Naive B cell (primary cell): ENCODE results near the gene CNN2. TPM values are rescaled to one million over a fixed set of nuclear protein-coding genes. Genes with fewer than 3 reads are reported as not detected.
A peak's percentile ranks its signal among the peaks of the same experiment; 100 is the strongest.

ENCODE experiments used
- ATAC-seq, 2 donors: fragments of 150-1000 bp; cut with Tn5 transposase; 2 replicates each; pipeline ENCODE4 v1.10.0; 2021; ENCODE audit warnings: low read depth in 2 of 2, mild to moderate bottlenecking in 2 of 2, moderate library complexity in 2 of 2
- DNase-seq: peaks from one replicate; pipeline ENCODE4 v3.0.0; 2022
- H3K27ac Mint-ChIP-seq, 6 donors: one replicate each; pipeline ENCODE4 v1.8.0; 2020 to 2022; ENCODE audit warnings: mild to moderate bottlenecking in 6 of 6, mixed read lengths in 6 of 6, moderate library complexity in 5 of 6, inconsistent platforms in 2 of 6
- H3K27me3 Mint-ChIP-seq, 3 donors: one replicate each; pipeline ENCODE4 v1.8.0; 2021 to 2022; ENCODE audit warnings: mixed read lengths in 3 of 3, mild to moderate bottlenecking in 1 of 3
- H3K36me3 Mint-ChIP-seq, 2 donors: one replicate each; pipeline ENCODE4 v1.8.0; 2020 to 2022; ENCODE audit warnings: mixed read lengths in 2 of 2, inconsistent platforms in 1 of 2, mild to moderate bottlenecking in 1 of 2
- H3K4me1 Mint-ChIP-seq, 3 donors: one replicate each; pipeline ENCODE4 v1.8.0; 2020 to 2022; ENCODE audit warnings: mixed read lengths in 3 of 3, inconsistent platforms in 1 of 3, mild to moderate bottlenecking in 1 of 3, moderate library complexity in 1 of 3
- H3K4me3 Mint-ChIP-seq, 8 donors: one replicate each; pipeline ENCODE4 v1.8.0; 2020 to 2022; ENCODE audit warnings: mild to moderate bottlenecking in 8 of 8, mixed read lengths in 8 of 8, moderate library complexity in 8 of 8, inconsistent platforms in 2 of 8
- H3K9me3 Mint-ChIP-seq, 7 donors: one replicate each; pipeline ENCODE4 v1.8.0; 2020 to 2022; ENCODE audit warnings: mixed read lengths in 7 of 7, mild to moderate bottlenecking in 5 of 7, inconsistent platforms in 2 of 7, moderate library complexity in 1 of 7
- polyA plus RNA-seq, 6 donors: library from polyadenylated mRNA; unstranded; fragments of 300-500 nt; fragmentation: Illumina TruSeq; gene quantifications; one replicate each; pipeline ENCODE4 v1.2.3, GENCODE V29; 2021; ENCODE audit warnings: low read depth in 6 of 6

Gene CNN2
- polyA plus RNA-seq, 6 donors from 2014 or later = 408 to 648 (median 492) TPM

DNA sequence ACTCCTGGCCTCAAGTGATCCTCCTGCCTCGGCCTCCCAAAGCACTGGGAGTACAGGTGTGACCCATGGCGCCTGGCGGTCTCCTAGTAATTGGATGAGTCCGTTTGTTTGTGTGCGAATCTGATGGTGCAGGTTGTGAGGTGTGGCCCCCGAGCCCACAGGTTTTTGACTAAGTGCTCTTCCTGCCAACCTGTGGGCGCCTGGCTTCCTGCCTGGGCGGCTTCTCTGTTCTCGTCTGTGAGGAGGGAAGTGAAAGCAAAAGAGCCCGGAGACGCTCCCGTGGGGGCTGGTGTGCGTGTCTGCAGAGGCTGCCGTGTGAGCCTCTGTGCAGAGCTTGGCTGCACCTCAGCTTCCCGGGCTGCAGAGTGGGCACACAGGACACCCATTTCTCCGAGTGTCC lies 50.5 kb downstream of the CNN2 start:
- peak overlapping the region; percentile 90 to 98 (median 98) for H3K27ac Mint-ChIP-seq
- peaks cover 28 to 46% (median 40%) of the 10 kb centered on the region in 3 donors for H3K4me1 Mint-ChIP-seq
- ATAC-seq (peak; percentile 92 to 93), DNase-seq (peak; percentile 94)
- peaks cover 5 to 9% of the 10 kb centered on the region in 2 donors for H3K36me3 Mint-ChIP-seq
- H3K4me3 Mint-ChIP-seq = peak overlapping the region; percentile 72 to 91 (median 86)
- H3K27me3 Mint-ChIP-seq = no peaks in the 10 kb centered on the region
- no peaks in the 10 kb centered on the region for H3K9me3 Mint-ChIP-seq

DNA sequence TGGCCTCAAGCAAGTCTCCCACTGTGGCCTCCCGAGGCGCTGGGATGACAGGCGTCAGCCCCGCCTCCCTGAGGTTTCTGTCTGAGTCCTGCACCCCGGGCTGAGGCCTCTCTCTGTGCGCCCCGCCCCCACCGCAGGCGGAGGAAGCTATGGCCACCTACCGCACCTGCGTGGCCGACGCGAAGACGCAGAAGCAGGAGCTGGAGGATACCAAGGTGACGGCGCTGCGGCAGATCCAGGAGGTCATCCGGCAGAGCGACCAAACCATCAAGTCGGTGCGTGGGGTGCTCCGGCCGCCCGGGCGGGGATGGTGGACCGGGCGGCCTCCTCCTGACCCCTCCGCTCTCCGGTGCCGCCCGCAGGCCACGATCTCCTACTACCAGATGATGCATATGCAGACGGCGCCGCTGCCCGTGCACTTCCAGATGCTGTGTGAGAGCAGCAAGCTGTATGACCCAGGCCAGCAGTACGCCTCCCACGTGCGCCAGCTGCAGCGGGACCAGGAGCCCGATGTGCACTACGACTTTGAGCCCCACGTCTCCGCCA lies 53.2 kb downstream of the CNN2 start:
- peak overlapping the region in 3 of 8 donors; percentile 25 to 29 (median 28) for H3K4me3 Mint-ChIP-seq

DNA sequence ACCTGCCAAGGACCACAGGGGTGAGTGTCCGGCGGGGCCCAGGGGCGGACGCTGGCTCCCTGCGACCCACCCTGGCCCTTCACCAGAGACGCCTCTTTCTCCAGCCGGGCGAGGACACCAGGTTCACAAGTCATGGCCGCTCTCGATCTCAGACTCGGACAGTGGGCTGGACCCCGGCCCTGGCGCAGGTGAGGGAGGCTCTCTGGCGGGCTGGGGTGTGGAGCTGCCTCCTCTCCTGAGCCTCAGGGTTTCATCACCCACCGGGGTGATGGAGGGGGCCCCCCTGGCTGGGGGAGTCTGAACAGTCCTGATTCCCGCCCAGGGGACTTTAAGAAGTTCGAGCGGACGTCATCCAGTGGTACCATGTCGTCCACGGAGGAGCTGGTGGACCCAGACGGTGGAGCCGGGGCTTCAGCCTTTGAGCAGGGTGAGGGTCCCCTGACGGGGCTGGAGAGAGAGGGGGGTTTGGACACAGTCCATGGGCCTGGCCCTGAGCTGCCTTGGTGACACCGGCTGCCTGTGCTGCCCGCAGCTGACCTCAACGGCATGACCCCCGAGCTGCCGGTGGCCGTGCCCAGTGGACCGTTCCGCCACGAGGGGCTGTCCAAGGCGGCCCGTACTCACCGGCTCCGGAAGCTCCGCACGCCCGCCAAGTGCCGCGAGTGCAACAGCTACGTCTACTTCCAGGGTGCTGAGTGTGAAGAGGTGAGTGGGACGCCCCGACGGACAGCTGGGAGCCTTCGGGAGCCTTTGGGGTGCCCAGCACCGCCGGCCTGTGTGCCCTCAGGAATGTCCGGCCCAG lies 54.2 kb downstream of the CNN2 start:
- Mint-ChIP-seq H3K9me3 (no peaks in the 10 kb centered on the region), H3K36me3 (peaks cover 5 to 9% of the 10 kb centered on the region in 2 donors), H3K27me3 (no peaks in the 10 kb centered on the region), H3K4me3 (peak overlapping the region in 2 of 8 donors; percentile 13 to 25), H3K27ac (peak overlapping the region in 3 of 6 donors; percentile 53 to 65 (median 63)), H3K4me1 (peaks cover 24 to 34% (median 25%) of the 10 kb centered on the region in 3 donors)
- ATAC-seq = no peak
- no peak for DNase-seq

More for the DNA sequence above, 53.2 kb downstream of the CNN2 start:
- Mint-ChIP-seq H3K9me3 (no peaks in the 10 kb centered on the region), H3K36me3 (peaks cover 0 to 5% of the 10 kb centered on the region in 2 donors), H3K27ac (peak overlapping the region in 1 of 6 donors; percentile 50), H3K4me1 (peaks cover 16 to 30% (median 20%) of the 10 kb centered on the region in 3 donors), H3K27me3 (no peaks in the 10 kb centered on the region)
- DNase-seq = no peak
- no peak for ATAC-seq

DNA sequence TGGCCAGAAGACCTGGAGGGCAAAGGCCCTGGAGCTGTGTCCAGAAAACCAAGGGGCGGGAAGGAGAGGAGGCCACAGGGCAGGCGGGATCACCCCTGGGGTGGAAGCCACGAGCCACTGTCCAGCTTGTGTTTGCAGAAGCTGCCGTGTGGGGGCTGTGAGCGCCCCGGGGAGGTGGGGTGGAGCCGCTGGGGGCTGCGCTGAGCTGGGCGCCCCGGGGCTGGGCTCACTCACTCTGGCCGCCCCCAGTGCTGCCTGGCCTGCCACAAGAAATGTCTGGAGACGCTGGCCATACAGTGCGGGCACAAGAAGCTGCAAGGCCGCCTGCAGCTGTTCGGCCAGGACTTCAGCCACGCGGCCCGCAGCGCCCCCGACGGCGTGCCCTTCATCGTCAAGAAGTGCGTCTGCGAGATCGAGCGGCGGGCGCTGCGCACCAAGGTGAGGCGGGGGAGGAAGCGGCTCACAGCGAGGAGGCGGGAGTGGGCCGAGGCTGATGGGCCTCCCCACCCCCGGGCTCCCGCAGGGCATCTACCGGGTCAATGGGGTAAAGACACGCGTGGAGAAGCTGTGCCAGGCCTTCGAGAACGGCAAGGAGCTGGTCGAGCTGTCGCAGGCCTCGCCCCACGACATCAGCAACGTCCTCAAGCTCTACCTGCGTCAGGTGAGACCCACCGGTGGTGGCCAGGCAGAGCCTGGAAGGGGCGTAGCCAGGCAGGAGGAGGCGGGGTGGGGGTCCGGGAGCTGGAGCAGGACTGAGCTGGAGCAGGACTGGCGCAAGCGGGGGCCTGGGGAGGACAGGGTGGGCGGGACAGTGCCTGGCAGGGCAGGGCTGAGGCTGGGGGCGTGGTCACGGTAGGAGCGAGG lies 55.1 kb downstream of the CNN2 start:
- H3K36me3 Mint-ChIP-seq = peaks cover 5 to 10% of the 10 kb centered on the region in 2 donors
- H3K4me1 Mint-ChIP-seq = peaks cover 19 to 25% (median 22%) of the 10 kb centered on the region in 3 donors
- H3K4me3 Mint-ChIP-seq = peak overlapping the region in 1 of 8 donors; percentile 13
- H3K9me3 Mint-ChIP-seq = no peaks in the 10 kb centered on the region
- ATAC-seq = no peak
- DNase-seq = no peak
- H3K27ac Mint-ChIP-seq = peak overlapping the region in 3 of 6 donors; percentile 41 to 84 (median 53)
- H3K27me3 Mint-ChIP-seq = no peaks in the 10 kb centered on the region

DNA sequence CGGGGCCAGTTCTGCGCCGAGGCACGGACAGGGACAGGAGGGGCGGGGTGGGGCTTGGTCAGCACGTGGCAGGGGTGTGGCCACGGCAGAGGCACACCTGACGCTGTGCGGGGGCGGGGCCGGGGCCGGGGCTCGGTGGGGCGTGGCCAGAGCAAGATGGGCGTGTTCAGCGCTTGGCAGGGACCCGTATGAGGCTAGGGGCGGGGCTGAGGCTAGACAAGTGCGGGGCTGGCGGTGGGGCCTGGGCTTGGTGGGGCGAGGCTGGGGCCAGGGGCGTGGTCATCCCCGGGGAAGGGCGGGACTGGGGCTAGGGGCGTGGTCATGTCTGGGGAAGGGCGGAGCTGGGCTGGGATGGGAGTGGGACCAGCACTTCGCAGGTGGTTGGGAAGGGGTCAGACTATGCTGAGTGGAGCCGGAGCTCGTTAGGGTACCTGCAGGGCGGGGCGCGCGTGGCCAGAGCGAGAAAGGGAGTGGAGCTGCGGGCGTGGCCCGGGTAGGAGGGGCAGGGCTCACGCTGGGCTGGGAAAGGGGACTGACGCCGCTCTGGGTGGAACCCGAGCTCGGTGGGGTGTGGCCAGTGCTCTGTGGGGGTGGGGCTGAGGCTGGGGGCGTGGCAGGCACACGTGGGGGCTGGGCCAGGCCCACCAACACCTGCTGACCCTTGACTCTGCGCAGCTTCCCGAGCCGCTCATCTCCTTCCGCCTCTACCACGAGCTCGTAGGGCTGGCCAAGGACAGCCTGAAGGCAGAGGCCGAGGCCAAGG lies 55.9 kb downstream of the CNN2 start:
- DNase-seq (no peak), ATAC-seq (peak; percentile 66 to 75)
- Mint-ChIP-seq H3K4me1 (peaks cover 16 to 22% (median 16%) of the 10 kb centered on the region in 3 donors), H3K27ac (peak overlapping the region in 2 of 6 donors; percentile 24 to 41), H3K9me3 (no peaks in the 10 kb centered on the region), H3K36me3 (peaks cover 0 to 10% of the 10 kb centered on the region in 2 donors), H3K4me3 (peak overlapping the region in 1 of 8 donors; percentile 47), H3K27me3 (no peaks in the 10 kb centered on the region)

DNA sequence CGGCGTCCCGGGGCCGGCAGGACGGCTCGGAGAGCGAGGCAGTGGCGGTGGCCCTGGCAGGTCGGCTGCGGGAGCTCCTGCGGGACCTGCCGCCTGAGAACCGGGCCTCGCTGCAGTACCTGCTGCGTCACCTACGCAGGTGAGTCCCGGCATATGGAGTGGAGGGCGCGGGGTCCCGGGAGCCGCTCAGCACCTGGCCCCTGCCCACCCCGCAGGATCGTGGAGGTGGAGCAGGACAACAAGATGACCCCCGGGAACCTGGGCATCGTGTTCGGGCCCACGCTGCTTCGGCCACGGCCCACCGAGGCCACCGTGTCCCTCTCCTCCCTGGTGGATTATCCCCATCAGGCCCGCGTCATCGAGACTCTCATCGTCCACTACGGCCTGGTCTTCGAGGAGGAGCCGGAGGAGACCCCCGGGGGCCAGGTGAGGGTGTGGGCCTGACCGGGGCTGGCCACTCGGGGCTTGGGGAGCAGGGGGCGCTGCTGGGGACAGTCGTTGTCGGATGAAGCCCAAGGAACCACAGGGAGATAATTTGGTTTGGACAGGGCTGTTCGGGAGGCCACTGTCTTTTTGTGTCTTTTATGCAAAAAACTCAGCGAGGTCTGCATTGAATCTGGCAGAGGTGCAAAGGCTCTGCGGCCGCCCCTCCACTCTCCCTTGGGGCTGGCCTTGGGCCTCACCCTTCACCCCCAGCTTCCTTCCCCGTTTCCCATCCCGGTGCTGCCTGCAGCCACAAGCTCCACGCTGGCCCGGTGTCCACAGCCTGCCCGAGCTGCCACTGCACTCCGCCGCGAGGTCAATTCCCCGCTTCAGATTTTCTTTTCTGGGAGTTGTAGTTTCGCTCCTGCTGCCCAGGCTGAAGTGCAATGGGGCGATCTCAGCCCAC lies 56.8 kb downstream of the CNN2 start:
- H3K27me3 Mint-ChIP-seq = no peaks in the 10 kb centered on the region
- peaks cover 20 to 25% (median 23%) of the 10 kb centered on the region in 3 donors for H3K4me1 Mint-ChIP-seq
- H3K4me3 Mint-ChIP-seq = no peak overlapping the region
- peaks cover 0 to 10% of the 10 kb centered on the region in 2 donors for H3K36me3 Mint-ChIP-seq
- H3K27ac Mint-ChIP-seq = peak overlapping the region in 3 of 6 donors; percentile 28 to 82 (median 79)
- no peaks in the 10 kb centered on the region for H3K9me3 Mint-ChIP-seq
- ATAC-seq (no peak), DNase-seq (no peak)

DNA sequence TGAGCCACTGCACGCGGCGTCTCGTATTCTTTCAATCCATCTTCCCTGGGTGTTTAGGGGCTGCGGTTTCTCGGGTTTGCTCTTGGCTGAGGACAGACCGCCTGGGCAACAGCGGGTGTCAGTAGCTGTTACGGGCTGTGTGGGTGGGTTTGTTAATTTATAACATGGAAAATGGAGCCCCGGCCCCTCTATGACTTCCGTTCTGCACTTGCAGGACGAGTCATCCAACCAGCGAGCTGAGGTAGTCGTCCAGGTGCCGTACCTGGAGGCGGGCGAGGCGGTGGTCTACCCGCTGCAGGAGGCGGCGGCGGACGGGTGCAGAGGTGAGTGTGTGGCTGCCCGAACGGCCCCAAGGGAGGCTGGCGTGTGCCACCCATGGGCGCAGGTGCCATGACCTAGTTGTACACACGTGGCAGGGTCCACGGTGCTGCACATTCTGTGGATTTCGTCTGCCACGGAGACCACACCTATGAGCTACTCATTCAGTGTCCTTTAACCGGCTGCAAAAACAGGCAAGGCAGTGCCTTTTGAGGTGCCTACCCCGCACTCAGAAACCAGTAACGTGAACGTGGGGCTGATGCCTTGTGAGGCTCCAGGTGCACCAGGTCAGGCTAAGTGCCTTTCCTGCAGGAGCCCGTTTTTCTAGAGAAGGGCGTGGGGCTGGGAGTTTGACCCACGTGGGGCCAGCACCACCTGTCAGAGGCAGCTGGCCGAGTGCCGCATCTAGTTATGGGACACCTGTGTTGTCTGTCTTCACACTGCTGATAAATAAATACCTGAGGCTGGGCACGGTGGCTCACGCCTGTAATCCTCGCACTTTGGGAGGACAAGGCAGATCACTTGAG lies 57.8 kb downstream of the CNN2 start:
- DNase-seq = no peak
- ATAC-seq = no peak
- Mint-ChIP-seq H3K27me3 (no peaks in the 10 kb centered on the region), H3K36me3 (peaks cover 0 to 10% of the 10 kb centered on the region in 2 donors), H3K9me3 (no peaks in the 10 kb centered on the region), H3K4me1 (peaks cover 24 to 31% (median 31%) of the 10 kb centered on the region in 3 donors), H3K27ac (peak overlapping the region in 5 of 6 donors; percentile 76 to 82 (median 81)), H3K4me3 (peak overlapping the region in 2 of 8 donors; percentile 29 to 33)

DNA sequence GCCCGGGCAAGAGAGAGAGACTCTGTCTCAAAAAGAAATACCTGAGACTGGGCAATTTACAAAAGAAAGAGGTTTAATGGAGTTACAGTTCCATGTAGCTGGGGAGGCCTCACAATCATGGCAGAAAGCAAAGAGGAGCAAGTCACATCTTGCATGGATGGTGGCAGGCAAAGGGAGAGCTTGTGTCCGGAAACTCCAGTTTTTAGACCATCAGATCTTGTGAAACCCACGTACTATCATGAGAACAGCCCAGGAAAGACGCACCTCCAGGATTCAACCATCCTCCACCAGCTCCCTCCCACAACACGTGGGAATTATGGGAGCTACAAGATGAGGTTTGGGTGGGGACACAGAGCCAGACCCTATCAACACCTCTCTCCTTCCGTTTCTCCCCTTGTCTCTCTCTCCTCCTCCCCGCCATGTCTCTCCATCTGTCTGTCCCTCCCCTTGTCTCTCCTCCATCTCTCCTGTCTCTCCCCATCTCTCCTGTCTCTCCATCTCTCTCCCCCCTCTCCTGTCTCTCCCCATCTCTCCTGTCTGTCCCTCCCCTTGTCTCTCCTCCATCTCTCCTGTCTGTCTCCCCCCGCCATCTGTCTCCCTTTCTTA lies 58.7 kb downstream of the CNN2 start:
- DNase-seq (no peak), ATAC-seq (no peak)
- H3K4me3 Mint-ChIP-seq = peak overlapping the region in 4 of 8 donors; percentile 33 to 72 (median 42)
- H3K36me3 Mint-ChIP-seq = peaks cover 0 to 10% of the 10 kb centered on the region in 2 donors
- H3K4me1 Mint-ChIP-seq = peaks cover 24 to 33% (median 31%) of the 10 kb centered on the region in 3 donors
- H3K27ac Mint-ChIP-seq = peak overlapping the region in 3 of 6 donors; percentile 74 to 81 (median 76)
- H3K27me3 Mint-ChIP-seq = no peaks in the 10 kb centered on the region
- H3K9me3 Mint-ChIP-seq = no peaks in the 10 kb centered on the region

DNA sequence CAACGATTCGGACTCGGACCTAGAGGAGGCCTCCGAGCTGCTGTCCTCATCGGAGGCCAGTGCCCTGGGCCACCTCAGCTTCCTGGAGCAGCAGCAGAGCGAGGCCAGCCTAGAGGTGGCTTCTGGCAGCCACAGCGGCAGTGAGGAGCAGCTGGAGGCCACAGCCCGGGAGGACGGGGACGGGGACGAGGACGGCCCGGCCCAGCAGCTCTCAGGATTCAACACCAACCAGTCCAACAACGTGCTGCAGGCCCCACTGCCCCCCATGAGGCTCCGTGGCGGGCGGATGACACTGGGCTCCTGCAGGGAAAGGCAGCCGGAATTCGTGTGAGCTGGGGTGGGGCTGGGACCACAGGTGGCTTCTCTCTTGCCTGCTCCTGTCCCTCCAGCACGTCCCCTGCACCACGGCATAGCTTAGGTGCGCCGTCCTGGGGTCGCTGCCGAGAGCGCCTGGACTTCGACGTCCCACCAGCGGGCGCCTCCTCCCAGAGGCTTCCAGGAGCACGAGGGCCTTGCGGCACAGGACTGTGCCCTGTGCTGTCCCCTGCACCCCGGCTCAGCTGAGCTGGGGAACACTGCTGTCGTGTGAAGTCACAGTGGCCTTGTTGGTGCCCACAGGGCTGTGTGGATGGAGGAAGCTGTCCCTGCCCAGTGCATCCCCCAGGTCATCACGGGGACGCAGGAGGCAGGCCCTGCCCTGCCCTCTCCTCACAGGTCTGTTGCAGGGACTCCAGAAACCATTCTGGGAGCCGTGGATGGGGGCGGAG lies 59.5 kb downstream of the CNN2 start:
- Mint-ChIP-seq H3K27me3 (no peaks in the 10 kb centered on the region), H3K9me3 (no peaks in the 10 kb centered on the region), H3K4me3 (peak overlapping the region in 2 of 8 donors; percentile 33 to 35), H3K4me1 (peaks cover 24 to 33% (median 30%) of the 10 kb centered on the region in 3 donors), H3K36me3 (peaks cover 0 to 10% of the 10 kb centered on the region in 2 donors), H3K27ac (peak overlapping the region in 4 of 6 donors; percentile 42 to 81 (median 66))
- ATAC-seq (no peak), DNase-seq (no peak)

DNA sequence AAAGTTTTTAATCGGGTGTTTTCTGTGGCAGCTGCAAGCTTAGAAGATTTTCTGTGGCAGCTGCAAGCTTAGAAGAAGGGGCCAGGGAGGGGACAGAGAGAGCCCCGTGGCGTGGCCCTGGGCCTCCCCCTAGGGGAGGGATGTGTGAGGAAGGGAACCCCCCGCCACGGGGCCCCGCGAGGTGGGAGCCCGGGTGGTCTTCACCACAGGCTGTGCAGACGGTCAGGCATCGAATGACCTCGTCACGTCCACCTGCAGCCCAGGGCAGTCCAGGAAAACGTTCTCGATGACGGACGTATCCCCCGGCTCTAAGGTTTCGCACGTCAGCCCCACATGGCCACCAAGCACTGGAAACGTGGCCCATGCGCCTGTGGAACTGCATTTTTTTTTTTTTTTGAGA lies 60.2 kb downstream of the CNN2 start:
- no peak for ATAC-seq
- Mint-ChIP-seq H3K4me1 (peaks cover 24 to 33% (median 26%) of the 10 kb centered on the region in 3 donors), H3K4me3 (no peak overlapping the region), H3K9me3 (no peaks in the 10 kb centered on the region), H3K36me3 (peaks cover 0 to 10% of the 10 kb centered on the region in 2 donors), H3K27ac (peak overlapping the region in 1 of 6 donors; percentile 36), H3K27me3 (no peaks in the 10 kb centered on the region)
- no peak for DNase-seq
